IPS-NIHi7 (cell line): Measurements from ENCODE around the gene OIP5.
"Not testable (repeated sequence)": the region's sequence is repeated elsewhere in the genome, so short reads cannot be mapped to it uniquely, and the experiment has no call there.

Experiments
- DNase-seq: peaks from one replicate; pipeline ENCODE4 v3.0.0; 2012; ENCODE audit warnings: mixed read lengths; ENCODE audit errors: extremely low spot score

The OIP5 gene

DNA sequence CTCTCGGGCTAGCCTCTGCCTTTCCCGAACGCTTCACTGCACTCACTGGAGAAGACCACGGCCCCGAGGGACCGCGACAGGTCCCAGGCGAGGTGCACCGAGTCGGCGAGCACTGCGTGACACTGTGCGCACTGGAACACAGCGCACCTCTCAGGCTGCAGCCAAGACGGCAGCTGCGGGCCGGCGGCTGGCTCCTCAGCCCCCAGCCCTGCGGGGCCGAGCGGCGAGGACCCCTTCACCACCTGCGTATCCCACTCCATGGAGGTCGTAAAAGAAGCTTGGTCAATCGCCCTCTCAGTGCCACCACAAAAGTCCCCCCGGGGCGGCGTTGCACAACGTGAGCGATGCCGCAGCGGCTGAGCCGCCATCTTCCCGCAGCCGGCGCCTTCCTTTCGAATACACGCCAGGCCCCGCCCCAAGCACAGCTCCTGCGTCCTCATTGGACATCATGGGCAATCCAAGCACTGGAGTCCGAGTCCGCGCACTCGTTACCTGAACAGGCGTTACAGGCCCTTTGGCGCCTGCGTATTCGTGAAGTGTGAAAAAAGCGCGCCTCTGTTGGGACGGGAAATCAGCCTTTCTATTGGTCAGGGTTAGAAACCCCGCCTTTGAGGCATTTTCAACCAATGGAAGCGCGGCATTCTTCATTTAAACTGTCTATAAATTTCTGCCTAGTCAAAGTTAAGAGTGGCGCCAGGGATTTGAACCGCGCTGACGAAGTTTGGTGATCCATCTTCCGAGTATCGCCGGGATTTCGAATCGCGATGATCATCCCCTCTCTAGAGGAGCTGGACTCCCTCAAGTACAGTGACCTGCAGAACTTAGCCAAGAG is at the start of gene OIP5, which contains the start of gene NUSAP1:
Gene OIP5, minus strand, starts transcription at position 398 of the 832 bp plus-strand sequence. Its CDS starts 30 bp downstream, at position 368.
Gene NUSAP1, plus strand, starts transcription at position 688 of the 832 bp plus-strand sequence. Its CDS starts 77 bp downstream, at position 765.
- DNase-seq, result peak; percentile 99

DNA sequence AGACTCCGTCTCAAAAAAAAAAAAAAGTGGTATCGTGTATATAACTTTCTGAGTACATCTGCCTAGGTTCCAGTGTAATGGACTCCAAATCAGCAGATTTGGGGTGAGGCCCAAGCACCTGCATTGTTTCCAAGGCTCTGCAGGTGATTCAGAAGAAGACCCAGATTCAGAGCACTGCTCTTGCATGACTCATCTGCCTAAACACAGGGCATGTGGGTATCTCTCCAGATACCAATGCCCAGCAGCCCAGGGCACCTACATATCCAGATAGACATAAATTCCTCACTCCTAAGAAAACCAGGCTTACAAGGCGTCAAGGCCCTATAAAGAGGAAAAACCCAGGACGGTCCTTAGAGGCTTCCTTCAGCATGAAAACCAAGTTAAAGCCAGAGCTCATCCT is 45.6 kb upstream of the OIP5 start:
- DNase-seq, result no peak

DNA sequence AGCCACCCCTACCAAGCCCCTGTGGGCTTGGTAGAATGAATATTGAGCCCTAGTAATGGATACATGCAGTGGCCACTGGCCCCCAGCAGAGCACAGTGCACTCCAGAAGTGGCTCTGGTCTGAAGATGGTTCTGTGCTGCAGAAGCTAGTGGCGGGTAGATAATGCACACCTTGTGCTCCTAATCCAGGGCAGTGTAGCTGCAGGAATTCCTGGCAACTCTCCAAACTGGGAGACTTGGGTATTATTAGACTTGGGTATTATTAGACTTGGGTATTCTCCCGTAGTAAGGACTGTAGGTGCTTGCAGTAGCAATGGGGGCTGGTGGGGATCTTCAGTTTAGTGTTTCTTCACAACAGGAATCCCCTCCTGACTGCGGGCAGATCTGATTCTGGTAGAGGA is 35.0 kb upstream of the OIP5 start:
- DNase-seq, result no peak

DNA sequence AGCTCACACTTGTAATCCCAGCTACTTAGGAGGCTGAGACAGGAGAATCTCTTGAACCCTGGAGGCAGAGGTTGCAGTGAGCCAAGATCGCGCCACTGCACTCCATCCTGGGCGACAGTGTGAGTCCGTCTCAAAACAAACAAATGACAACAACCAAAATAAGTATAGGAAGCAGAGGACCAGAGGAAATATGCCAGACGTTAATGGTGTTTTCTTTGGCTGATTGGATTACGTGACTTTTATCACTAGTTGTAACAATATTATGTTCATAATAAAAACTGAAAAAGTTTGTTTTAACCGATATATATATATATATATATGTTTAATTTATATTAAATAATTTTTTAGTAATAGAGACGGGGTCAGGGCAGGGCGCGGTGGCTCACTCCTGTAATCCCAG is 22.0 kb upstream of the OIP5 start:
- DNase-seq, result no peak

DNA sequence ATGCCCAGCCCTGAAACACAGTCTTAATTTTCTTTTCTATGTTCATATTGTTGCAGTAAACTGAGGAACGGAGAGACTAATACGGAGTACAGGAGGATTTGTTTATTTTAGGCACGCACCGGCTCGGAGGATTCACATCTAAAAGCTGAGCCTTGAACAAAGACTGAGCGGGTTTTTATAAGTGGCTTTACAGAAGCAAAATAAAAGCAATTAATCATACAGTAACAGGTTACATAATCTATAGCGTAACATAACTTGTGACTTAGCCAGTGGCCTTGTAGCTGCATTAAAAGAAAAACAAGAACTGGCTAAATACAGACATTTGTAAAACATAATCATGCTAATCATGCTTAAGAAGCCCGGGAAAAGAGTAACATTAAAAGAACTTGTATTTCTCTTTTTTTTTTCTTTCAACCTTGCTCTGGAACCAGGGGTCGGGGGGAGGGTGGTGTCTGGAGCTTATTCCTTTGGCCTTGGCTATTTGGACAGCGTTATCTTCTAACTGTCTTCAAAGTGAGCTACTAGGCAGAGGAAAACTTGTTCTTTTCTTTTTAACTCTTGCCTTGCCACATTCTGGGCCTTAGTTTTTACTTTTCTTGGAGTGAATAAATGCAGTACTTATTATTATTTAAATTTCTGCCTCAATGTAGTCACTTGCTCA is 17.8 kb upstream of the OIP5 start:
- DNase-seq, result no peak

DNA sequence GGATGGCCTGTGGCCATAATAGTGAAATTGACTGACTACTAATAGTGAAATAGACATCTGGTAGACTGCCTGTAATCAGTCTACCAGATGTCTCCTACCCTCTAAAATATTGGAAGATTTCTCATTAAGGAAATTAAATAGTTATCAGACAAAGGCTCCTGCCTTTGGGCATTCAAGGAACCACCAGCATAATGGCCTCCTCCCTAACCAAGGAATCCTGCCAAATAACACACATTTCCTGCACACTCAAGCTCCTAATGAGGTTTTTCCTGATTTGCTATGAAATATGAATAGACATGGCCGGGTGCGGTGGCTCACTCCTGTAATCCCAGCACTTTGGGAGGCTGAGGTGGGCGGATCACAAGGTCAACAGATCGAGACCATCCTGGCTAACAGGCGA is 14.8 kb upstream of the OIP5 start:
- DNase-seq, result no peak

DNA sequence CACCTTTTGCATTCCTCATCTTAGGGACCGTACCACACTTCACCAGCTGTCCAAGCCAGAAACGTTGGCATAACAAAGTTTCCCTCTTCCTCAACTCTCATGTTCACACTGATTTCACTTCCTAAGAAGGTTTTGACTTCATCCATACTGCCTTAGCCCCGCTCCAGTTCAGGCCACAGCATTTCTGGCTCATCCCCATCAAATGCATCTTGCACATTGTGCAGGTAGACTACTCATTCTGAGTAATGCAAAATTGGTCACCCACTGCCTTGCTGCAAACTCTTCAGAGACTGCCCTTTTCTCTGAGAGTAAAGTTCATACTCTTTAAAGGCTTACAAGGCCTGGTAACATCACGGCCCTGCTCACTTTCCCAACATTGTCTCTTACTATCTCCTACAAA is 9.1 kb upstream of the OIP5 start:
- no peak for DNase-seq

DNA sequence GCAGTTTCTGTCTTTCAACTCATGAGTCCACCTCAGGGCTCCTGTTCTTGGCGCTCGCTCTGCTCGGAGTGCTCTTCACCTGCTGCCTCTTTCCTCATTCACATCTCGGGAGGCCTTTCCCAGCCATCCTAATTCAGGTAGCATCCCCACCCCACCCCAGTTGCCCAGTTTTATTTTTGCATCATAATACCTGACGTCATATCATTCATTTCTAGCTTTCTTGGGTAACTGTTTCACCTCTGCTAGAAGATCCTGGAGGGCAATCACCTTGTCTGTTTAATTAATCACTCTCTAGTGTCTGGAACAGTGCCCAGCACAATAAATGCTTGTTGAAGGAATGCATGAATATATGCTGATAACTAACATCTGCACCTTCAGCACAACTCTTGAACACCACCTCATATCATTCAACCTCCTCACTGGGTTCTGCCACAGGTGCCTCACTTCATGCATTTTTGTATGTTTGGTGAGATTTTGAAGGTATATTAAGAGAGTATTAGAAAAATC is 7.9 kb upstream of the OIP5 start:
- DNase-seq, result no peak

DNA sequence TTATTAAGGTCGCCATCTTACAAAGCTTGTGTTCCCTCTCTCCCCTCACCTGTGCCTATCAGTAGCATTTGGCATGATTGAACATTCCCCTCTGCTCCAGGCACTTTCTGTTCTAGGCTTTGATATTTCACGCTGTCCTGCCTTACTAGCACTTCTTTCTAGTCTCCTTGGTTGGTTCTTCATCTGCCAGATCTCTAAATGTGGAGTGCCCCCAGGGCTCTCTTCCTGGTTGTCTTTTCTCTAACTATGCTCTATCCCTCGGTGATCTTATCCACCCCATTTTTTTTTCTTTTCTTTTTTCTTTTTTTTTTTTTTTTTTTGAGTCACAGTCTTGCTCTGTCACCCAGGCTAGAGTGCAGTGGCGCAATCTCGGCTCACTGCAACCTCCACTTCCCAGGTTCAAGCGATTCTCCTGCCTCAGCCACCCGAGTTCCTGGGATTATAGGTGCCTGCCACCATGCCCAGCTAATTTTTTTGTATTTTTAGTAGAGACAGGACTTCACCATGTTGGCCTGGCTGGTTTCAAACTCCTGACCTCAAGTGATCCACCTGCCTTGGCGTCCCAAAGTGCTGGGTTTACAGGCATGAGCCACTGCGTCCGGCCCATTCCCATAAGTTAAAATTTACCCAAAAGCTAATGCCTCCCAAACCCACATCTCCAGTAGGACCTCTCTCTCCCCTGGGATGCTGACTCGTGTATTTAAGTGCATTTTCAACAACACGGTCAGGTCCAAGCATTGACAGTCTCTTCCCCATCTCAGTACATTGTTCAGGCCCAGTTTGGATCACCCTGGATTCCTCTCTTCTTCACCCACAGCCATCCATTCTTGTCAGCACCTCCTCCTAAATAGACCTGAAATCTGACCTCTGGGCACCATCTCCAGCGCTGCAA is 5.5 kb upstream of the OIP5 start:
- DNase-seq, result no peak

DNA sequence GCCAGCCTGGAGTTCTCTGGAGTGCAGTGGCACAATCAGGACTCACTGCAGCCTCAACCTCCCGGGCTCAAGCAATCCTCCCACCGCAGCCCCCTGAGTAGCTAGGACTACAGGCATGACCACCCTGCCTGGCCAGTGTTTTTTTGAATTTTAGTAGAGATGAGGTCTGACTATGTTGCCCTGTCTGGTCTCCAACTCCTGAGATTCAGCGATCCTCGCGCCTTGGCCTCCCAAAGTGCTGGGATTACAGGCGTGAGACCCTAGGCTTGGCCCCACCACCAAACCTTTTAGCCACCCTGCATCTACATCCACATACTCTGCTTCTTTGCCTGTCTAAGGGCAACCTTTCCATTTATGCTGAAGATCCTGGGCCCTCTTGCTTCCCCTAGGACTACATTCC is 4.7 kb upstream of the OIP5 start:
- no peak for DNase-seq

DNA sequence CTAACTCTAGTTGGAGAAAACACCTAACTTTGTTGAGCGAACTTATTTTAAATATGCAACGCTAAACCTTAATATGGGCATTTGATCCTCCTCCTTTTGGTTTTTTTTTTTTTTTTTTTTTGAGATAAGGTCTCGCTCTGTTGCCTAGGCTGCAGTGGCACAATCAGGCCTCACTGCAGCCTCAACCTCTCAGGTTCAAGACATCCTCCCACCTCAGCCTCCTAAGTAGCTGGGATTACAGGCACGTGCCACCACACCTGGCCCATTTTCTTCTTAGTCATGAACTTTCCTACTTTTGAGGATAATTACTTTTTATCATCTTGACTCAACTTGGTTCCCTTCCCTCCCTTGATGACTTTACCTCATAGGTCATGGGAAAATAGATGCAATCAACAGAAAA is 4.2 kb upstream of the OIP5 start:
- DNase-seq, result no peak

DNA sequence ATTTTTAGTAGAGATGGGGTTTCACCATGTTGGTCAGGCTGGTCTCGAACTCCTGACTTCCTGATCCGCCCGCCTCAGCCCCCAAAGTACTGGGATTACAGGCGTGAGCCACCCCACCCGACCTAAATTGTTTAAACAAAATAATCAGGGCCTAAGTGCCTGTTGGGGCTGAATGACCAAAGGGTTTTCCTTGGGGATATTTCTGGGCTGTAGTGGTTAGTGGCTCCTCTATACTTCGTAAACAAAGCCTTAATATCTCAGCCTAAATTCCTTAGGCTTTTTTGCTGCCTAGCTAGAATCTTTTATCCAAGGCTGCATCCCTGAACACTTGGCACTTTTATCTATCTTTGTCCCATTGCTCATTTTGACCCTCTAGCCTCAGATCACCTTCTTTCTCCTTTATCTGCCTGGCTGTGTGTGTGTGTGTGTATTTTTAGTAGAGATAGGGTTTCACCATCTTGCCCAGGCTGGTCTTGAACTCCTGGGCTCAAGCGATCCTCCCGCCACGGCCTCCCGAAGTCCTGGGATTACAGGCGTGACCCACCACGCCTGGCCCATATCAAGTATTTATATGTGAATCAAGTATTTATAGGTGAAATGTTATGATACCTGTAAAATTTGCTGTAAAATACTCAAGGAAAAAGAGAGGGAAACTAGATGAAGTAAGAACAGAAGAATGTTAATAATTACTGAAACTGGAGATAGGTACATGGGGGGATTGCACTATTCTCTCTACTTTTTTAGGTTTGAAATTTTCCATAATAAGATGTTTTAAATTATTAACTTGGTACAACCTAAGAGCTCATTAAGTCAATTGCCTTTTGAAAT is 2.1 kb upstream of the OIP5 start:
- DNase-seq, result no peak

DNA sequence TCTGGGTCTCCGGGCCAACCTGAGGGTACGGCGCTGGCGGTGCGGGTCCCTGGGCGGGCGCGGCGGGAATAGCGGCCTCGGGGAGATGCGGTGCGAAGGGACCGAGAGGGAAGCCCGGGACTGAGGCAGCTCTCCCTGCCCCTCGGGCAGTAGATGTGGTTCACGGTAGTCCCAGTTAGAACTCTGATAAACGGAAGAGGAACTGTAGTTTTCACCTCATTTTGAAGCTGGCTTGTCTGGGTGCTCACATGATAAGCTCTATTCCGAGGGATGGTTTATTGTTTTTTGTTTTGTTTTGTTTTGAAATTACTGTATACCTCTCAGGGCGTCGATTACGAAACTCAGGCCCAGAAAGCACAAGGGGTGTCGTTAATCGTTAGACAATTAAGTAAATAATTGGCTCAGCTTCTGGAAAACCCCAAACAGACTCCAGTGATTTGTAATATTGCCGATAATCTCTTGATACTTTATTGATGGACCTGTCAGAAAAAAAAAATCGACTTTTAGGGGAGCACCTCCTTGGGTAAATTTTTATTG is 703 bp upstream of the OIP5 start:
- DNase-seq, result peak; percentile 71

DNA sequence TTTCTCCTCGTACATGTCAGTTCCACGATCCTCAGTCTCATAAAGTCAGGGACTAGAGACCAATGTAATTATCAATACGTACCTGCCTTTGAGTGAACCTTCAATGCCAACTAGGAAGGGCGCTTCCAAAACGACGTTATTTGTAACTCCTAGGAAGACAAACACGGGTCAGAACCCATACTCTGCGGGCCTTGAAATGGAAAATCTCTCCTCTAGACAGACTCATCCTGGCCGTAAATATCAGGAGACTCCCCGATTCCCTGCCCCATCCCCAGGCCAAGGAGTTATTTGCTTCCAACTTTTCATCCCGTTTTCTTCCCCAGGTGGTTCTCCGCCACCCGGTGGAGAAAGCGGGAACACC is 578 bp downstream of the OIP5 start:
- peak; percentile 72 for DNase-seq

DNA sequence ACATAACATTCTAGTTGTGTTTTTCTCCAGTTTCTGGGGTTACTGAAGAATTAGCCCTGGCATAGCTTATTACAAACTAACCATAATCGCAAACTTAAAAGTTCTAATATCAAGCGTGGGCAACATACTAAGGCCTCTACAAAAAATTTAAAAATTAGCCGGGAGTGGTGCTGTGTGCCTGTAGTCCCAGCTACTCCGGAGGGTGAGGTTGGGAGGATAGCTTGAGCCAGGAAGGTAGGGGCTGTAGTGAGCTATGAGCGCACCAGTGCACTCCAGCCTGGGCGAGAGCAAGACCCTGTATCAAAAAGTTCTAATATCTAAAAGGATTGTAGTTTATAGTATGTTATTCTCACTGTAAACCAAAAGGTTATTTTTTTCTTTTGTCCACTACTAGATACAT is 1.1 kb downstream of the OIP5 start:
- DNase-seq, result no peak

DNA sequence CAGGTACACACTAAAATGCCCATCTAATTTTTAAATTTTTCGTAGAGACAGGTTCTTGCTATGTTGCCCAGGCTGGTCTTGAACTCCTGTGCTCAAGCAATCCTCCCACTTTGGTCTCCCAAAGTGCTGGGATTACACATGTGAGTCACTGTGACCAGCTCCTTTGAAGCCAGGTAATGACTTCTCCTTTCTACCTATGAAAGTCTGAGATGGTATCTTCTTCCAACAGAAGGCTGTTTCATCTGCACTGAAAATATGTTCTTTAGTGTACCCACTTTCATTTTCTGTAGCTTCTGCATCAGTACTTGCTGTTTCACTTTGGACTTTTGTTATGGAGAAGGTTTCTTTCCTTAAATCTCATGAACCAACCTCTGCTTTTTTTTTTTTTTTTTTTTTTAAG is 8.8 kb downstream of the OIP5 start:
- no peak for DNase-seq

DNA sequence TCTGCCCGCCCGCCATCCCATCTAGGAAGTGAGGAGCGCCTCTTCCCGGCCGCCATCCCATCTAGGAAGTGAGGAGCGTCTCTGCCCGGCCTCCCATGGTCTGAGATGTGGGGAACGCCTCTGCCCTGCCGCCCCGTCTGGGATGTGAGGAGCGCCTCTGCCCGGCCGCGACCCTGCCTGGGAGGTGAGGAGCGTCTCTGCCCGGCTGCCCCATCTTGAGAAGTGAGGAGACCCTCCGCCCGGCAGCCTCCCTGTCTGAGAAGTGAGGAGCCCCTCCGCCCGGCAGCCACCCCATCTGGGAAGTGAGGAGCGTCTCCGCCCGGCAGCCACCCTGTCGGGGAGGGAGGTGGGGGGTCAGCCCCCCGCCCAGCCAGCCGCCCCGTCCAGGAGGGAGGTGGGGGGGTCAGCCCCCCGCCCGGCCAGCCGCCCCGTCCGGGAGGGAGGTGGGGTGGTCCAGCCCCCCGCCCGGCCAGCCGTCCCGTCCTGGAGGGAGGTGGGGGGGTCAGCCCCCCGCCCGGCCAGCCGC is 11.5 kb downstream of the OIP5 start:
- not testable (repeated sequence) for DNase-seq

DNA sequence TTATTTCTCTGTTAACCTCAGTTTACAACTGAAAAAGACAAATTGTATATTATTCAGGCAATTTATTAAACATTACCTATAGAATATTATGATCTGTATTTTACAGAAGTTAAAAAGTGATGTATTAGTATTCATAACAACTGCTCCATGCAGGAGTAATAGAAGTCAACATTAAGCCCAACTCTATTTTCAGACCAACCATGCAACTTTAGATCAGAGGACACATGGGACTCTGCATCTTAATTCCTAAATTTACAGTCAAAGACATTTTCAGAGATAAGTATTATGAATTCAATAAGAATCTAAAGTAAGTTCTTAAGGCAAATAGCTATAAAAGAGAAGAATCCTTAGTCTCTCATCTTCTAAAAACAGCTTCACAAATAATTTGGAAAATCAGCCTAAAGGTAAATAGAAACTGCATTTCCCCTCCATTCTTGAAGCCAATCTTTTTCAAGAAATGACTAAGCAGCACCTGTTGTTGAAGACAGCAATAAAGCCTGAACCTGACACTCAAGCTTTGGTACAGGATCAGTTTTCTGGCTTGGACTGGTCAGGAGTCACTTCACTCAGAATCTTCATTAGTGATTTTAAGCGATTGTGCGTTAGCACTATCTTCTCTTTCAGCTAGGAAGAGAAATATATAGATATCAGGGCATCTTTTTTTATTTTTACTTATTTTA is 23.0 kb downstream of the OIP5 start:
- DNase-seq, result no peak

DNA sequence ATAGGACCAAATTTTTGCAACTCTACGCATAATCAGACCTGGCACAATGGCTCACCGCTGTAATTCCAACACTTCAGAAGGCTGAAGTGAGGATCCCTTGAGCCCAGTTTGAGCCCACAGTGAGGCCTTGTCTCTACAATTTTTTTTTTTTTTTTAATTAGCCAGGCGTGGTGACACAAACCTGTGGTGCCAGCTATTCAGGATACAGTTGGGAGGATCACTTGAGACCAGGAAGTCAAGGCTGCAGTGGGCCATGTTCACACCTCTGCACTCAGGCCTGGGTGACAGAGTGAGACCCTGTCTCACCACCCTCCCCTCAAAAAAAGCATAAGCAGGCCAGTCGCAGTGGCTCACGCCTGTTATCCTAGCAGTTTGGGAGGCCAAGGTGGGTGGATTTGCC is 24.7 kb downstream of the OIP5 start:
- DNase-seq, result no peak

DNA sequence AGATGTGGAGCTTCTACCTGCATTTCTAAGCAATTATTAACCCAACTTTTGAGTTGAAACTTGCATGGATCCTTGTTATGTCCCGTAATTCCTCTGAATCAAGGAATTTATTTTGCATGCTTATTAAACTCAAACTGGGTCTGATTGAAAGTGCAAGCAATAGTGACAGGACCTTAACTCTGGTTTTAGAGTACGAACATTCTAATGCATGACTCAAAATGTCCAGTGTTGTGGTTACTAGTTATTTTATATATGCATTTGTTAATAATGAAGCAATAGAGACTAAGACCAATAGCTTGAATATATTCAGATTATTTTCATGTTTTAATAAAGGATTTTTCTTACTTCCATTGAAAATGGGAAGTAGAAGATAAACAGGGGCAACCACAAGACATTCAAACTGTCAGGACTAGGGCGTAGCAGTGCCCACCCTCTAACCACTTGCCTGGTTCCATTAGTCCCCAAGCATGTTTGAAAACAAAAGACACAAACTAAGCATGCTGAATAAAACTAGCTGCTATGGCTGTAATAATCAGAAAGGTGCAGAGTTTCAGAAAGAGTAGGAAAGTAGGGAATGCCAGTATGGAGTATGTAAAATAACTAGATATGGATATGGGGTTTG is 28.1 kb downstream of the OIP5 start:
- no peak for DNase-seq
